HCT116 (cell line): ENCODE data around the gene RPS6KA2. TPM values are rescaled to one million over a fixed set of nuclear protein-coding genes. Genes with fewer than 3 reads are reported as not detected.

Experiments
- ATAC-seq: fragments of 200-7000 bp; cut with Tn5 transposase; 2 replicates; pipeline ENCODE4 v1.9.1; 2020; ENCODE audit warnings: mild to moderate bottlenecking, moderate library complexity
- BruUV-seq: library from RNA; stranded (reverse); fragments of 400-500 nt; replicated peaks from 2 replicates; lab custom pipeline; 2021; lab: Mats Ljungman, UMichigan
- CTCF ChIA-PET: fragments of 300-600 bp; sonication (Branson Sonifier 250); formaldehyde crosslinking; loops from one replicate; lab custom pipeline; 2021; ENCODE audit warnings: antibody characterized with exemption; lab: Charles Lee
- POLR2A ChIA-PET: fragments of 300-600, 350-600 bp; sonication (Branson Sonifier 250); formaldehyde crosslinking; loops from one replicate; lab custom pipeline; 2021; ENCODE audit warnings: antibody characterized with exemption; lab: Charles Lee
- RAD21 ChIA-PET, 2 experiments: fragments of 300-600 bp; sonication (Branson Sonifier 250); formaldehyde crosslinking; loops; one replicate each; lab custom pipeline; 2023; ENCODE audit warnings: low total read pairs in 2 of 2; ENCODE audit not compliant: uncharacterized antibody in 2 of 2, unreplicated experiment in 2 of 2, low non-redundant PET in 1 of 2; lab: Charles Lee
- DNase-seq: peaks from one replicate; pipeline ENCODE4 v3.0.0-alpha.2; 2010; ENCODE audit warnings: low read depth, low spot score
- H2AFZ ChIP-seq: fragments of 200-600 bp; shearing (Covaris generic), sonication (generic); 2 replicates; pipeline ENCODE4 v1.6.1; 2017; ENCODE audit warnings: low read depth, mixed run types, mixed read lengths, antibody characterized with exemption, low read length; ENCODE audit not compliant: poor library complexity, severe bottlenecking
- H3K27ac ChIP-seq: 2 replicates; pipeline ENCODE4 v1.5.1; 2012; ENCODE audit warnings: low read depth, low read length
- H3K27me3 ChIP-seq: fragments of 200-600 bp; sonication (generic); 2 replicates; pipeline ENCODE4 v1.6.1; 2016; ENCODE audit warnings: mixed run types, low read length, mixed read lengths; ENCODE audit not compliant: insufficient read depth
- H3K36me3 ChIP-seq, 2 experiments: fragments of 200-500 bp in 1 of 2; fragments of 200-600 bp in 1 of 2; sonication (Bioruptor generic) in 1 of 2; sonication (generic) in 1 of 2; 2 replicates each; pipeline versions ENCODE4 v1.5.1 to v1.6.1; 2014 to 2016; ENCODE audit warnings: low read length in 2 of 2, inconsistent platforms in 1 of 2, mixed read lengths in 1 of 2, mixed run types in 1 of 2; ENCODE audit not compliant: insufficient read depth in 2 of 2, control insufficient read depth in 1 of 2
- H3K4me1 ChIP-seq, 2 experiments: fragments of 200-600 bp in 1 of 2; sonication (generic) in 1 of 2; 2 replicates each; pipeline versions ENCODE4 v1.5.1 to v1.6.1; 2012 to 2017; ENCODE audit warnings: low read length in 2 of 2, inconsistent platforms in 1 of 2, mild to moderate bottlenecking in 1 of 2, mixed read lengths in 1 of 2, mixed run types in 1 of 2, moderate library complexity in 1 of 2; ENCODE audit not compliant: insufficient read depth in 2 of 2, control insufficient read depth in 1 of 2
- H3K4me2 ChIP-seq: fragments of 200-600 bp; sonication (generic); 2 replicates; pipeline ENCODE4 v1.6.1; 2017; ENCODE audit warnings: mixed run types, low read length, mixed read lengths
- H3K4me3 ChIP-seq, 2 experiments: fragments of 200-600 bp in 1 of 2; sonication (generic) in 1 of 2; replicated peaks in 1 of 2; 2 replicates each; pipeline ENCODE4 v1.5.1; 2011 to 2016; ENCODE audit warnings: low read length in 2 of 2, control low read depth in 1 of 2, low read depth in 1 of 2, mild to moderate bottlenecking in 1 of 2, mixed read lengths in 1 of 2, mixed run types in 1 of 2
- H3K79me2 ChIP-seq: fragments of 200-600 bp; sonication (generic); 2 replicates; pipeline ENCODE4 v1.6.1; 2017; ENCODE audit warnings: mild to moderate bottlenecking, mixed run types, low read length, moderate library complexity, mixed read lengths; ENCODE audit not compliant: insufficient read depth
- H3K9ac ChIP-seq: fragments of 200-600 bp; sonication (generic); 2 replicates; pipeline ENCODE4 v1.6.1; 2016; ENCODE audit warnings: low read length, mixed read lengths
- H3K9me2 ChIP-seq: fragments of 200-600 bp; sonication (generic), shearing (Covaris generic); 2 replicates; pipeline ENCODE4 v1.6.1; 2017; ENCODE audit warnings: mixed run types, mild to moderate bottlenecking, moderate library complexity; ENCODE audit not compliant: insufficient read depth
- H3K9me3 ChIP-seq, 2 experiments: fragments of 200-500 bp in 1 of 2; fragments of 200-600 bp in 1 of 2; sonication (Bioruptor generic) in 1 of 2; sonication (generic) in 1 of 2; 2 replicates each; pipeline ENCODE4 v1.6.1; 2014 to 2017; ENCODE audit warnings: low read length in 2 of 2, mixed read lengths in 2 of 2, inconsistent platforms in 1 of 2, low read depth in 1 of 2, mild to moderate bottlenecking in 1 of 2, mixed run types in 1 of 2, moderate library complexity in 1 of 2; ENCODE audit not compliant: control insufficient read depth in 1 of 2, insufficient read depth in 1 of 2
- H4K20me1 ChIP-seq: fragments of 200-600 bp; sonication (generic), shearing (Covaris generic); 2 replicates; pipeline ENCODE4 v1.6.1; 2017; ENCODE audit warnings: mixed run types, mild to moderate bottlenecking, moderate library complexity; ENCODE audit not compliant: insufficient read depth
- SIN3A ChIP-seq: IDR thresholded peaks from 2 replicates; pipeline ENCODE4 v1.6.1; 2012; ENCODE audit warnings: low read depth
- TCF7L2 ChIP-seq: IDR thresholded peaks from 2 replicates; pipeline ENCODE4 v1.7.0; 2011; ENCODE audit warnings: borderline replicate concordance, inconsistent platforms; ENCODE audit not compliant: insufficient read depth, insufficient read length; ENCODE audit errors: extremely low read depth
- ZFX ChIP-seq: fragments of 450-650 bp; IDR thresholded peaks from 2 replicates; pipeline ENCODE4 v1.6.1; 2017
- intact Hi-C: fragments of 100-400 bp; cut with micrococcal nuclease; formaldehyde crosslinking; loops from 2 replicates; pipeline ENCODE4 v1.10.0; 2022
- total RNA-seq: library from RNA; stranded (reverse); gene quantifications from one replicate; pipeline ENCODE4 v1.2.1, GENCODE V29; 2021; ENCODE audit not compliant: unreplicated experiment
- TF ChIP-seq, protein P1 (sequence below): IDR thresholded peaks from 2 replicates; pipeline ENCODE4 v1.6.1; 2012
- TF ChIP-seq, protein P2 (sequence below): IDR thresholded peaks from 2 replicates; pipeline ENCODE4 v1.6.1; 2012; ENCODE audit warnings: low read depth

The RPS6KA2 gene
- total RNA-seq, 1 experiment from 2014 or later = 8.5 TPM

DNA sequence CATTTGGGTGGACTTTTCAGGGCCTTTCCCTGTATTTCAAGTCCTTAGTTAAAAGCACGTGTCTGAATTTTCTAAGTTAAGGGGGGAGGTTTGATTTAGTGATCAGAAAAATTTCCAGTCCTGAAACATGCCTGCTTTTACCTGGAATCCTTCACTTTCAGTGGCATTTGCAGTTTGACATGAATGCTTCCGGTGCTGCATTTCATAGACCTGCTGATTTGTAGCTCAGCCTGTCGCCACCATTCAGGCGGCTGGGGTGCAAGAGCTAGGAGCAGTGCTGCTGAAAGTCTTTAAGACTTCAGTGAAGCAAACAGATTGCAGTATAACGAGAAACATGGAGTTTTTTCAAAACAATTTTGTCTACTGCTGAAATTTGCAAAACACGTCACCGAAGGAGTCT, 14.0 kb downstream of the RPS6KA2 start:
- RAD21 ChIA-PET = no interaction called here
- Histone ChIP-seq H3K27ac (no peak overlapping the region), H3K27me3 (no peaks in the 10 kb centered on the region), H3K9me3 (no peaks in the 10 kb centered on the region), H3K9ac (no peak overlapping the region), H2AFZ (no peak overlapping the region), H3K79me2 (no peaks in the 10 kb centered on the region), H3K36me3 (no peaks in the 10 kb centered on the region), H4K20me1 (no peaks in the 10 kb centered on the region), H3K9me2 (no peaks in the 10 kb centered on the region), H3K4me1 (peaks cover 0 to 6% of the 10 kb centered on the region in 2 experiments; a peak in 1 of 4 replicates), H3K4me2 (no peak overlapping the region), H3K4me3 (no peak overlapping the region)
- POLR2A ChIA-PET = no interaction called here
- TF ChIP-seq, protein P1, sequence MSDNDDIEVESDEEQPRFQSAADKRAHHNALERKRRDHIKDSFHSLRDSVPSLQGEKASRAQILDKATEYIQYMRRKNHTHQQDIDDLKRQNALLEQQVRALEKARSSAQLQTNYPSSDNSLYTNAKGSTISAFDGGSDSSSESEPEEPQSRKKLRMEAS = no peak
- no peak for TF ChIP-seq ZFX
- DNase-seq = no peak
- intact Hi-C loops = no loop called here
- CTCF ChIA-PET = no interaction called here
- ATAC-seq = no peak
- no TSS peak for BruUV-seq

DNA sequence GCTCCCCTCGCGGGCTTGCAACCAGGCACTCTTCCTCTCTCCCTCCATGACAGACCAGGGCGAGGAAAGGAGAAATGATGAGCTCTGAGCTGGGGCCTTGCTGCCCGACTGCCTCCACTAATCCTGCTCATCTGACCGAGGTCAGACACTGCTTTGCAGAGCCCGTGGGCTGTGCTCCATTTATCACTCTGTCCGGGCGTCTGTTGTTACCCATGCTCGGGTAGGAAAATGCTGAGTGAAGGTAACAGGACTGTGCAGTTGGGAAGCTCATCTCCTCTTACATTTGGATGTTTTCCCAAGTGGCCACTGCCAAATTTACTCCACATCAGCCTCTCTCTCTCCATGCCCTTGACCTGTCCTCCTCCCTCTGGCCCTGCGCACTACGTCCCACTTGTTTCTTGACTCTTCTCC, 14.6 kb downstream of the RPS6KA2 start:
- Histone ChIP-seq H3K4me2 (no peak overlapping the region), H3K4me3 (no peak overlapping the region), H2AFZ (no peak overlapping the region), H3K27ac (no peak overlapping the region), H3K9ac (no peak overlapping the region), H4K20me1 (no peaks in the 10 kb centered on the region), H3K79me2 (no peaks in the 10 kb centered on the region), H3K36me3 (no peaks in the 10 kb centered on the region), H3K27me3 (no peaks in the 10 kb centered on the region), H3K9me2 (no peaks in the 10 kb centered on the region), H3K9me3 (no peaks in the 10 kb centered on the region), H3K4me1 (peaks cover 0 to 6% of the 10 kb centered on the region in 2 experiments; a peak in 1 of 4 replicates)
- BruUV-seq = no TSS peak
- ChIA-PET RAD21 (no interaction called here), POLR2A (no interaction called here), CTCF (no interaction called here)
- intact Hi-C loops = no loop called here
- no peak for DNase-seq
- no peak for ATAC-seq
- no peak for TF ChIP-seq SIN3A
- no peak for TF ChIP-seq ZFX
- TF ChIP-seq, protein P2, sequence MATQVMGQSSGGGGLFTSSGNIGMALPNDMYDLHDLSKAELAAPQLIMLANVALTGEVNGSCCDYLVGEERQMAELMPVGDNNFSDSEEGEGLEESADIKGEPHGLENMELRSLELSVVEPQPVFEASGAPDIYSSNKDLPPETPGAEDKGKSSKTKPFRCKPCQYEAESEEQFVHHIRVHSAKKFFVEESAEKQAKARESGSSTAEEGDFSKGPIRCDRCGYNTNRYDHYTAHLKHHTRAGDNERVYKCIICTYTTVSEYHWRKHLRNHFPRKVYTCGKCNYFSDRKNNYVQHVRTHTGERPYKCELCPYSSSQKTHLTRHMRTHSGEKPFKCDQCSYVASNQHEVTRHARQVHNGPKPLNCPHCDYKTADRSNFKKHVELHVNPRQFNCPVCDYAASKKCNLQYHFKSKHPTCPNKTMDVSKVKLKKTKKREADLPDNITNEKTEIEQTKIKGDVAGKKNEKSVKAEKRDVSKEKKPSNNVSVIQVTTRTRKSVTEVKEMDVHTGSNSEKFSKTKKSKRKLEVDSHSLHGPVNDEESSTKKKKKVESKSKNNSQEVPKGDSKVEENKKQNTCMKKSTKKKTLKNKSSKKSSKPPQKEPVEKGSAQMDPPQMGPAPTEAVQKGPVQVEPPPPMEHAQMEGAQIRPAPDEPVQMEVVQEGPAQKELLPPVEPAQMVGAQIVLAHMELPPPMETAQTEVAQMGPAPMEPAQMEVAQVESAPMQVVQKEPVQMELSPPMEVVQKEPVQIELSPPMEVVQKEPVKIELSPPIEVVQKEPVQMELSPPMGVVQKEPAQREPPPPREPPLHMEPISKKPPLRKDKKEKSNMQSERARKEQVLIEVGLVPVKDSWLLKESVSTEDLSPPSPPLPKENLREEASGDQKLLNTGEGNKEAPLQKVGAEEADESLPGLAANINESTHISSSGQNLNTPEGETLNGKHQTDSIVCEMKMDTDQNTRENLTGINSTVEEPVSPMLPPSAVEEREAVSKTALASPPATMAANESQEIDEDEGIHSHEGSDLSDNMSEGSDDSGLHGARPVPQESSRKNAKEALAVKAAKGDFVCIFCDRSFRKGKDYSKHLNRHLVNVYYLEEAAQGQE = no peak
- no peak for TF ChIP-seq TCF7L2
